Measurements from ENCODE around the gene NCOA6. TPM values are rescaled to one million over a fixed set of nuclear protein-coding genes. Genes with fewer than 3 reads are reported as not detected.

Gene NCOA6
- 10 to 100 TPM; 15.8 to 25.9 (median 20.3) TPM for total RNA-seq

- peak; percentile 88 for ATAC-seq (ENCODE audit: low FRiP score)
- no peak for TF ChIP-seq CTCF (IDR thresholded peaks at IDR 0.05)
- DNase-seq (ENCODE audit: low spot score): peak; percentile 83
These were observed at the start of gene NCOA6 for GRCh38 chr20:34825530-34826362. TSS of gene NCOA6 (minus strand) at chr20:34825651. CDS start at chr20:34782355, 43,296 bp downstream.

GRCh38 chr20:34874094-34874654 lies 48.7 kb upstream of the NCOA6 start:
- peak in 1 of 3 donors; percentile 42 for TF ChIP-seq CTCF (IDR thresholded peaks at IDR 0.05)
- peak; percentile 85 for DNase-seq (ENCODE audit: low spot score)
- peak; percentile 61 for ATAC-seq (ENCODE audit: low FRiP score)

- ATAC-seq (ENCODE audit: low FRiP score): no peak
- no peak for DNase-seq (ENCODE audit: low spot score)
- no peak for TF ChIP-seq CTCF (IDR thresholded peaks at IDR 0.05)
These were observed 48.2 kb upstream of the NCOA6 start for GRCh38 chr20:34873583-34874093.

- ATAC-seq (ENCODE audit: low FRiP score): peak; percentile 48
These were observed 47.3 kb upstream of the NCOA6 start, which contains the start of gene GGT7 for GRCh38 chr20:34872622-34873224. TSS of gene GGT7 (minus strand) at chr20:34872856. CDS start at chr20:34872815, 41 bp downstream.

GRCh38 chr20:34871966-34872621 lies 46.6 kb upstream of the NCOA6 start:
- no peak for DNase-seq (ENCODE audit: low spot score)
- no peak for TF ChIP-seq CTCF (IDR thresholded peaks at IDR 0.05)
- ATAC-seq (ENCODE audit: low FRiP score): no peak

More at GRCh38 chr20:34872622-34873224, 47.3 kb upstream of the NCOA6 start, which contains the start of gene GGT7:
- TF ChIP-seq CTCF (IDR thresholded peaks at IDR 0.05): no peak
- DNase-seq (ENCODE audit: low spot score): peak; percentile 54

- ATAC-seq (ENCODE audit: low FRiP score): no peak
- DNase-seq (ENCODE audit: low spot score): no peak
- no peak for TF ChIP-seq CTCF (IDR thresholded peaks at IDR 0.05)
These were observed 46.0 kb upstream of the NCOA6 start for GRCh38 chr20:34871320-34871926.

Measured in omental fat pad (tissue), 4 donors.